HUES48 (cell line): Measurements from ENCODE around the gene UBN2.
"Not testable (repeated sequence)": the region's sequence is repeated elsewhere in the genome, so short reads cannot be mapped to it uniquely, and the experiment has no call there.

Experiments
- H3K27ac ChIP-seq: one replicate; pipeline ENCODE4 v1.7.0; 2013; ENCODE audit warnings: low read depth, low read length, inconsistent platforms
- H3K27me3 ChIP-seq: 2 replicates; pipeline ENCODE4 v1.6.1; 2013; ENCODE audit warnings: mild to moderate bottlenecking, low read length; ENCODE audit not compliant: control insufficient read depth, insufficient read depth
- H3K36me3 ChIP-seq: 2 replicates; pipeline ENCODE4 v1.6.1; 2013; ENCODE audit warnings: low read length; ENCODE audit not compliant: control insufficient read depth, insufficient read depth
- H3K4me1 ChIP-seq: 2 replicates; pipeline ENCODE4 v1.6.1; 2013; ENCODE audit warnings: mild to moderate bottlenecking, low read length; ENCODE audit not compliant: control insufficient read depth, insufficient read depth
- H3K4me3 ChIP-seq: 2 replicates; pipeline ENCODE4 v1.5.1; 2013; ENCODE audit warnings: mild to moderate bottlenecking, low read depth, low read length
- H3K9ac ChIP-seq: 2 replicates; pipeline ENCODE4 v1.6.1; 2013; ENCODE audit warnings: mild to moderate bottlenecking, low read depth, low read length, moderate library complexity
- H3K9me3 ChIP-seq: 2 replicates; pipeline ENCODE4 v1.6.1; 2013; ENCODE audit warnings: low read length; ENCODE audit not compliant: control insufficient read depth, insufficient read depth

Gene UBN2

DNA sequence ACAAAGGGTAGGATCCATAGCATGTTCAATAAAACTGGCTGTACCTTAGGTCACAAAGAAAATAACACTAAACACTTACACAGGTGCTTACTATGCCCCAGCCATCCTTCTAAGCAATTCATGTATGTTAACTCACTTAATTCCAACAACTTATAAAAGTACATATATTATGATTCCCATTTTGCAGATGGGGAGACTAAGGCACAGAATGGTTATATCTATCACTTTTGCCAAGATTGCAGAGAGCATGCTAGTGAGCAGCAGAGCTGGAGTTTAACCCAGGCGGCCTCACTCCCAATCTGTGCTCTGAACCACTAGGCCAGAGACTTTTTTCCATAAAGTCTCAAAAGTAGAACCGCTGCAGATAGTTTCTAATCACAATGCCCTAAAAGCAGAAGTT is 18.9 kb upstream of the UBN2 start:
- H3K9ac ChIP-seq, result no peak overlapping the region
- H3K9me3 ChIP-seq, result no peaks in the 10 kb centered on the region
- no peaks in the 10 kb centered on the region for H3K27me3 ChIP-seq
- no peak overlapping the region for H3K4me3 ChIP-seq
- H3K27ac ChIP-seq, result no peak overlapping the region
- no peaks in the 10 kb centered on the region for H3K36me3 ChIP-seq
- H3K4me1 ChIP-seq, result no peaks in the 10 kb centered on the region

DNA sequence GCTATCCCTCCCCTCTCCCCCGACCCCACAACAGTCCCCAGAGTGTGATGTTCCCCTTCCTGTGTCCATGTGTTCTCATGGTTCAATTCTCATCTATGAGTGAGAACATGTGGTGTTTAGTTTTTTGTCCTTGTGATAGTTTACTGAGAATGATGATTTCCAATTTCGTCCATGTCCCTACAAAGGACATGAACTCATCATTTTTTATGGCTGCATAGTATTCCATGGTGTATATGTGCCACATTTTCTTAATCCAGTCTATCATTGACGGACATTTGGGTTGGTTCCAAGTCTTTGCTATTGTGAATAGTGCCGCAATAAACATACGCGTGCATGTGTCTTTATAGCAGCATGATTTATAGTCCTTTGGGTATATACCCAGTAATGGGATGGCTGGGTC is 17.5 kb upstream of the UBN2 start:
- not testable (repeated sequence) for H3K27me3 ChIP-seq, H3K36me3 ChIP-seq, H3K4me3 ChIP-seq, H3K27ac ChIP-seq, H3K9me3 ChIP-seq, H3K9ac ChIP-seq, H3K4me1 ChIP-seq

DNA sequence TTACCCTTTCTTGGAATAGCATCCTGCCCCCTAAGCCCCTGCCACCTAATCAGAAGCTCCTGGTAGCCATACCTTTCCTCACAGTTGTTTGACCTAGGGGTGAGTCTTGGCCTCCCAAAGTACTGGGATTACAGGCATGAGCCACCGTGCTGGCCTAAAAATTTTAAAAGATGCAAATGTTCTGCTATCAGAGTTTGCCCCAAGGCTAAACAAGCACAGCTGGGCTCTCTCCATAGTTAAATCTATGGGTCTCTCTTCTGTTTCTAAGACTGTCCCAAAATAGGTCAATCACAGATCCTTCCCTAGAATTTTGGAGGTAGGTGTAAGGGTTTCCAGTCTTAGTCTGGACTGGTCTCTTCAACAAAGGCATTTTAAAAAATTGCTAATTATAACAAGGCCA is 12.9 kb upstream of the UBN2 start:
- no peak overlapping the region for H3K4me3 ChIP-seq
- H3K36me3 ChIP-seq, result no peaks in the 10 kb centered on the region
- H3K27me3 ChIP-seq, result no peaks in the 10 kb centered on the region
- H3K4me1 ChIP-seq, result no peaks in the 10 kb centered on the region
- no peak overlapping the region for H3K9ac ChIP-seq
- H3K27ac ChIP-seq, result no peak overlapping the region
- H3K9me3 ChIP-seq, result no peaks in the 10 kb centered on the region

DNA sequence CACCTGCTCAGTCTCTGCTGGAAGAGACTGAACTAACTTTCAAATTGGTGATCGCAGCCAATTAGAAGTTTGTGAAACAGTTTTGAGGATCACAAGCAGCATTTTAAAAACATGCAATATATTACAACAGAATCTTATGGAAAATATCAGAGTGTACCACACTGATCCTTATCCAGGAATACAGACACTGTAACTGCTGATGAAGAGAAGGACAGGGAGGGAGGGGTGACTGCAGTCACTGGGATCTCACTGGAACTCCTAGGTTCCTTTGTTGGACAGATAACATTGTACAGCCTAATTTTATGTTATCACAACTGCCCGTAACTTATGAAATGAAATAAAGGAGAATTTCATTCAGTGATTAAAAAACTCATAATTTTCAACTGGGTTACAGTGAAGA is 6.8 kb upstream of the UBN2 start:
- Histone ChIP-seq H3K27me3 (no peaks in the 10 kb centered on the region), H3K9ac (no peak overlapping the region), H3K36me3 (no peaks in the 10 kb centered on the region), H3K4me1 (no peaks in the 10 kb centered on the region), H3K4me3 (no peak overlapping the region), H3K27ac (no peak overlapping the region), H3K9me3 (no peaks in the 10 kb centered on the region; the same call in 1 of the 2 replicates)

DNA sequence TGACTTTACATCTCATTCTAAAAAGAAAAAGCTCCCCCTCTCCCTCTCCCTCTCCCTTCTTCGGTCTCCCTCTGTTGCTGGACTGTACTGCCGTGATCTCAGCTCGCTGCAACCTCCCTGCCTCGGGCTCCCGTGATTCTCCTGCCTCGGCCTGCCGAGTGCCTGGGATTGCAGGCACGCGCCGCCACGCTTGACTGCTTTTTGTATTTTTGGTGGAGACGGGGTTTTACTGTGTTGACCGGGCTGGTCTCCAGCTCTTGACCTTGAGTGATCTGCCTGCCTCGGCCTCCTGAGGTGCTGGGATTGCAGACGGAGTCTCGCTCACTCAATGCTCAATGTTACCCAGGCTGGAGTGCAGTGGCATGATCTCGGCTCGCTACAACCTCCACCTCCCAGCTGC is 6.2 kb upstream of the UBN2 start:
- H3K9me3 ChIP-seq, H3K9ac ChIP-seq, H3K36me3 ChIP-seq, H3K4me3 ChIP-seq, H3K4me1 ChIP-seq, H3K27ac ChIP-seq, H3K27me3 ChIP-seq: not testable (repeated sequence)

DNA sequence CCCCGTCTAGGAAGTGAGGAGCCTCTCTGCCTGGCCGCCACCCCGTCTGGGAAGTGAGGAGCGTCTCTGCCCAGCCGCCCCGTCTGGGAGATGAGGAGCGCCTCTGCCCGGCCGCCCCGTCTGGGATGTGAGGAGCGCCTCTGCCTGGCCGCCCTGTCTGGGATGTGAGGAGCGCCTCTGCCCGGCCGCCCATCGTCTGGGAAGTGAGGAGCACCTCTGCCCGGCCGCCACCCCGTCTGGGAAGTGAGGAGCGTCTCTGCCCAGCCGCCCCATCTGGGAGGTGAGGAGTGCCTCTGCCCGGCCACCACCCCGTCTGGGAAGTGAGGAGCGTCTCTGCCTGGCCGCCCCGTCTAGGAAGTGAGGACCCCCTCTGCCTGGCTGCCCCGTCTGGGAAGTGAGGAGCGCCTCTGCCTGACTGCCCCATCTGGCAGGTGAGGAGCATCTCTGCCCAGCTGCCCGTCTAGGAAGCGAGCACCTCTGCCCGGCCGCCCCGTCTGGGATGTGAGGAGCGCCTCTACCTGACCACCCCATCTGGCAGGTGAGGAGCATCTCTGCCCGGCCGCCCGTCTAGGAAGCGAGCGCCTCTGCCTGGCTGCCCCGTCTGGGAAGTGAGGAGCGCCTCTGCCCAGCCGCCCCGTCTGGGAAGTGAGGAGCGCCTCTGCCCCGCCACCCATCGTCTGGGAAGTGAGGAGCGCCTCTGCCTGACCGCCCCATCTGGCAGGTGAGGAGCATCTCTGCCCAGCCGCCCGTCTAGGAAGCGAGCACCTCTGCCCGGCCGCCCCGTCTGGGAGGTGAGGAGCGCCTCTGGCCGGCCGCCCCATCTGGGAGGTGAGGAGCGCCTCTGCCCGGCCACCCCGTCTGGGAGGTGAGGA is 5.5 kb upstream of the UBN2 start:
- H3K27me3 ChIP-seq, H3K9ac ChIP-seq, H3K27ac ChIP-seq: not testable (repeated sequence)

DNA sequence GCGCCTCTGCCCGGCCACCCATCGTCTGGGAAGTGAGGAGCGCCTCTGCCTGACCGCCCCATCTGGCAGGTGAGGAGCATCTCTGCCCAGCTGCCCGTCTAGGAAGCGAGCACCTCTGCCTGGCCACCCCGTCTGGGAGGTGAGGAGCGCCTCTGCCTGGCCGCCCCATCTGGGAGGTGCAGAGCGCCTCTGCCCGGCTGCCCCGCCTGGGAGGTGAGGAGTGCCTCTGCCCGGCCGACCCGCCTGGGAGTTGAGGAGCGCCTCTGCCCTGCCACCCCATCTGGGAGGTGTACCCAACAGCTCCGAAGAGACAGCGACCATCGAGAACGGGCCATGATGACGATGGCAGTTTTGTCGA is 4.9 kb upstream of the UBN2 start:
- H3K9me3 ChIP-seq, H3K9ac ChIP-seq, H3K4me3 ChIP-seq, H3K4me1 ChIP-seq, H3K27me3 ChIP-seq, H3K27ac ChIP-seq, H3K36me3 ChIP-seq: not testable (repeated sequence)

More for the DNA sequence above, 5.5 kb upstream of the UBN2 start:
- not testable (repeated sequence) for H3K9me3 ChIP-seq, H3K36me3 ChIP-seq, H3K4me1 ChIP-seq, H3K4me3 ChIP-seq

DNA sequence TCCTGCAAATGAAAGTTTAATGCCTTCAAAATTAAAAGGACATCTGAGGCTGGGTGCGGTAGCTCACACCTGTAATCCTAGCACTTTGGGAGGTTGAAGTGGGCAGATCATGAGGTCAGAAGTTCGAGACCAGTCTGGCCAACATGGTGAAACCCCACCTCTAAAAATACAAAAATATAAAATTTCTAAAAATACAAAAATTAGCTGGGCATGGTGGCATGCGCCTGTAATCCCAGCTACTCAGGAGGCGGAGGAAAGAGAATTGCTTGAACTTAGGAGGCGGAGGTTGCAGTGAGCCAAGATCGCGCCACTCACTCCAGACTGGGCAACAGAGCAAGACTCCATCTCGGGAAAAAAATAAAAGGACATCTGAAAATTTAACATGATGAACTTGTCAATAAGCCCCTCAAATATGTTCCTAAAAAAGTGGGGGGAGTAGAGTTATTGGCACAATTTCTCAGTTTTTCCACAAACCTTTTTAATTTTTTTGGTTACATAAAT is 4.0 kb upstream of the UBN2 start:
- H3K36me3 ChIP-seq, H3K4me3 ChIP-seq, H3K27me3 ChIP-seq, H3K27ac ChIP-seq, H3K9ac ChIP-seq, H3K9me3 ChIP-seq, H3K4me1 ChIP-seq: not testable (repeated sequence)

DNA sequence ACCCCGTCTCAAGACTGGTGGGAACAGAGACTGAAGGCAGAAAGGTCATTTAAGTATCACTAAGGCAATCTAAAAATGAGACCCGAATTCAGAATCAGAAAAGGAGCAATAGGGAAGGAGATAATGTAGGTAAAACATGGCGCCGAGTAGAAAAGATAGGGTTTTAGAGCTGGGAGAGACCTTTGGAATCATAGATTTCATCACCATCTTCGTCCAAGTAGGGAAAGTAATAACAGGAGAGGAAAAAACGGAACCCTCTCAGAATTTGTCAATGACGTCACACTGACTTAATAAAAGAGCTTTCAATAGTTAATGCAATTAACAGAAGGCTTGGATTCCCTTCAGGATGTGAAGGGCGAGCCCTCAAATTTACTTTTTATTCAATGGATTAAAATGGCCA is 1.0 kb upstream of the UBN2 start:
- Histone ChIP-seq H3K27ac (peak overlapping the region; percentile 84), H3K4me1 (peaks cover 16% of the 10 kb centered on the region), H3K27me3 (no peaks in the 10 kb centered on the region), H3K9me3 (no peaks in the 10 kb centered on the region; the same call in 1 of the 2 replicates), H3K4me3 (peak overlapping the region; percentile 97), H3K9ac (no peak overlapping the region), H3K36me3 (no peaks in the 10 kb centered on the region)

DNA sequence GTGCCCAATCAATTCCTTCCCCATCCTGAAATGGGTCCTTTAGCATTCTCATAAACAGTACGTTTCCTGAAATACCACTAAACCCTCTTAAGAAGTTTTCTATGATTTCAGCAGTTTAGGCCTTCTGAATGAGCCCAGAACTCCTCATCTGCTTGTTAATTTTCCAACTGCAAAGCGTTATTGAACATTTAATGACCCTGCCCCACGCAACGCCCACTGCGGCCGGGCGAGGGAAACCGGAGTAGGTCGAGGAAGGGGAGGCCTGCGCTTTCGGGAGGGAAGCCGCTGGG is 608 bp upstream of the UBN2 start:
- H3K27ac ChIP-seq, result peak overlapping the region; percentile 84
- no peaks in the 10 kb centered on the region; the same call in 1 of the 2 replicates for H3K9me3 ChIP-seq
- peak overlapping the region; percentile 97 for H3K4me3 ChIP-seq
- no peaks in the 10 kb centered on the region for H3K27me3 ChIP-seq
- no peaks in the 10 kb centered on the region for H3K36me3 ChIP-seq
- peaks cover 16% of the 10 kb centered on the region for H3K4me1 ChIP-seq
- H3K9ac ChIP-seq, result peak overlapping the region; percentile 46

DNA sequence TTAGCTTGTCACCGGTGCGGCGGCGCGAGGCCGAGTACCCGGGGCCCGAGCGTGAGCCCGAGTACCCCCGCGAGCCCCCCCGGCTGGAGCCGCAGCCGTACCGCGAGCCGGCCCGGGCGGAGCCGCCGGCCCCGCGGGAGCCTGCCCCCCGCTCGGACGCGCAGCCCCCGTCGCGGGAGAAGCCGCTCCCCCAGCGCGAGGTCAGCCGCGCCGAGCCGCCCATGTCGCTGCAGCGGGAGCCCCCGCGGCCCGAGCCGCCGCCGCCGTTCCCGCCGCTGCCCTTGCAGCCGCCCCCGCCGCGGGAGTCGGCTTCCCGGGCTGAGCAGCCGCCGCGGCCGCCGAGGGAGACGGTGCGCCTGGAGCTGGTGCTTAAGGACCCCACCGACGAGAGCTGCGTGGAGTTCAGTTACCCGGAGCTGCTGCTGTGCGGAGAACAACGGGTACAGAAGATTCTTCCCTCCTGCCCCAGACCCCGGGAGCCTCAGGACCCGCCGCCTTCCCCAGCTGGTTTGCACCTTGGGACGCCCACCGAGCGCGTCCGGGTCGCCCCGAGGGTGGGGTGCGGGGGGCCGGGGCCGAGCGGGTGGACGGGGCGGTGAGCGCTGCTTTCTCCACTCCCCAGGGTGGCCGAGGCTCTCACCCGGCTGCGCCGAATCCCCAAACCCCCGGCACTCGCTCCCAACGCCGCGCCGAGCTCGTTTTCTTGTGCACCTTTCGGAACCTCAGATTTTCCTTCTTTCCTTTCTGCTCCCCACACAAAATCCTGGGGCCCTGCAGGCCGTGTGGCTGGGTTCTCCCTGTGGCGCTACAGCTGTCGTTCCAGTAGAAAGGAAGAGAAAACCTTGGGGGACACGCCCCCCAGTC is 708 bp downstream of the UBN2 start:
- Histone ChIP-seq H3K9ac (peak overlapping the region; percentile 92), H3K4me1 (peaks cover 16% of the 10 kb centered on the region), H3K4me3 (peak overlapping the region; percentile 97), H3K27ac (peak overlapping the region; percentile 84), H3K27me3 (no peaks in the 10 kb centered on the region), H3K9me3 (no peaks in the 10 kb centered on the region; the same call in 1 of the 2 replicates), H3K36me3 (no peaks in the 10 kb centered on the region; the same call in 1 of the 2 replicates)
